SK-N-SH (cell line): ENCODE results near the gene COL26A1. TPM values are rescaled to one million over a fixed set of nuclear protein-coding genes. Genes with fewer than 3 reads are reported as not detected.
"Not testable (repeated sequence)": the region's sequence is repeated elsewhere in the genome, so short reads cannot be mapped to it uniquely, and the experiment has no call there.

Experiments used
- CTCF ChIA-PET: fragments of 300-600, 350-600 bp; formaldehyde crosslinking; extraction: SDS; loops from one replicate; lab custom pipeline; 2021; lab: Yijun Ruan, JAX
- POLR2A ChIA-PET: fragments of 350-600 bp; sonication (Branson Sonifier 250); formaldehyde crosslinking; extraction: SDS; loops from one replicate; lab custom pipeline; 2020; ENCODE audit warnings: antibody characterized with exemption, inconsistent platforms; lab: Yijun Ruan, JAX
- DNase-seq: peaks from one replicate; pipeline ENCODE4 v3.0.0; 2012
- H2AFZ ChIP-seq: fragments of 200-600 bp; sonication (generic); 2 replicates; pipeline ENCODE4 v1.8.1; 2016; ENCODE audit warnings: antibody characterized with exemption, mild to moderate bottlenecking, low read depth
- H3F3A ChIP-seq: fragments of 200-600 bp; sonication (generic); replicated peaks from 2 replicates; pipeline ENCODE3; 2016; ENCODE audit warnings: antibody characterized with exemption, mild to moderate bottlenecking; ENCODE audit not compliant: insufficient read depth
- H3K27ac ChIP-seq, 2 experiments: fragments of 200-500 bp in 1 of 2; fragments of 200-600 bp in 1 of 2; sonication (Bioruptor generic) in 1 of 2; sonication (generic), shearing (Covaris generic) in 1 of 2; 2 replicates each; pipeline versions ENCODE4 v1.5.1 to v1.6.1; 2014 to 2016; ENCODE audit warnings: low read depth in 2 of 2, inconsistent platforms in 1 of 2, low read length in 1 of 2, mild to moderate bottlenecking in 1 of 2, mixed read lengths in 1 of 2
- H3K27me3 ChIP-seq: fragments of 200-600 bp; sonication (generic), shearing (Covaris generic); 2 replicates; pipeline ENCODE4 v1.6.1; 2016; ENCODE audit warnings: mixed run types; ENCODE audit not compliant: insufficient read depth
- H3K36me3 ChIP-seq, 2 experiments: fragments of 200-500 bp in 1 of 2; fragments of 200-600 bp in 1 of 2; sonication (Bioruptor generic) in 1 of 2; sonication (generic) in 1 of 2; replicated peaks in 1 of 2; 2 replicates each; pipeline versions ENCODE3 to v1.5.1; 2014 to 2016; ENCODE audit warnings: low read length in 1 of 2, mild to moderate bottlenecking in 1 of 2; ENCODE audit not compliant: insufficient read depth in 2 of 2, control insufficient read depth in 1 of 2
- H3K4me1 ChIP-seq, 2 experiments: fragments of 200-500 bp in 1 of 2; fragments of 200-600 bp in 1 of 2; sonication (Bioruptor generic) in 1 of 2; sonication (generic), shearing (Covaris generic) in 1 of 2; 2 replicates each; pipeline versions ENCODE4 v1.5.1 to v1.6.1; 2014 to 2016; ENCODE audit warnings: low read depth in 1 of 2, low read length in 1 of 2, mixed run types in 1 of 2; ENCODE audit not compliant: insufficient read depth in 2 of 2, control insufficient read depth in 1 of 2
- H3K4me2 ChIP-seq: fragments of 200-600 bp; sonication (generic), shearing (Covaris generic); 2 replicates; pipeline ENCODE4 v1.6.1; 2017; ENCODE audit warnings: mixed run types
- H3K4me3 ChIP-seq, 2 experiments: fragments of 200-500 bp in 1 of 2; fragments of 200-600 bp in 1 of 2; sonication (Bioruptor generic) in 1 of 2; sonication (generic), shearing (Covaris generic) in 1 of 2; 2 replicates each; pipeline versions ENCODE4 v1.5.1 to v1.8.1; 2014 to 2016; ENCODE audit warnings: low read depth in 2 of 2, inconsistent platforms in 1 of 2, low read length in 1 of 2, mild to moderate bottlenecking in 1 of 2, mixed read lengths in 1 of 2, moderate library complexity in 1 of 2
- H3K79me2 ChIP-seq: fragments of 200-600 bp; sonication (generic); 2 replicates; pipeline ENCODE4 v1.8.1; 2017; ENCODE audit warnings: mild to moderate bottlenecking; ENCODE audit not compliant: insufficient read depth
- H3K9ac ChIP-seq: fragments of 200-600 bp; sonication (generic); 2 replicates; pipeline ENCODE4 v1.6.1; 2017; ENCODE audit warnings: mixed run types
- H3K9me2 ChIP-seq: fragments of 200-600 bp; sonication (generic); 2 replicates; pipeline ENCODE4 v1.6.1; 2017; ENCODE audit warnings: mixed run types
- H3K9me3 ChIP-seq: fragments of 200-600 bp; sonication (generic); 2 replicates; pipeline ENCODE4 v1.6.1; 2017; ENCODE audit warnings: mixed run types, mild to moderate bottlenecking, moderate library complexity
- H4K20me1 ChIP-seq: fragments of 200-600 bp; sonication (generic); 2 replicates; pipeline ENCODE4 v1.6.1; 2017; ENCODE audit warnings: mild to moderate bottlenecking, mixed run types; ENCODE audit not compliant: insufficient read depth
- EP300 ChIP-seq, 2 experiments: IDR thresholded peaks; 2 replicates each; pipeline versions ENCODE4 v1.4.0 to v1.6.1; 2012; ENCODE audit warnings: borderline replicate concordance in 1 of 2, low read depth in 1 of 2, low read length in 1 of 2
- IRF3 ChIP-seq: fragments of 150-350 bp; IDR thresholded peaks from 2 replicates; pipeline ENCODE4 v1.6.1; 2016; ENCODE audit warnings: mild to moderate bottlenecking, low read depth, low read length
- MEF2A ChIP-seq: IDR thresholded peaks from 2 replicates; pipeline ENCODE4 v1.4.0; 2012; ENCODE audit warnings: low read depth, borderline replicate concordance
- RCOR1 ChIP-seq: fragments of 150-350 bp; IDR thresholded peaks from 2 replicates; pipeline ENCODE4 v1.6.1; 2017; ENCODE audit warnings: antibody characterized with exemption, low read length
- WGBS: methylation state at CpG from one replicate; pipeline ENCODE4 v1.1.6; 2017; ENCODE audit warnings: low lambda C conversion rate; 5-methylcytosine and 5-hydroxymethylcytosine counted together
- polyA plus RNA-seq, 3 experiments: library from polyadenylated mRNA; depleted of rRNA; stranded (reverse); fragments of >200 nt; gene quantifications; 2 replicates each; pipeline ENCODE4 v1.2.3, GENCODE V29; 2012

COL26A1 gene
- polyA plus RNA-seq, 1 of the 3 experiments (the other 2 are of a cell fraction): 0.05 TPM

- H3K4me1 ChIP-seq: peaks cover 3 to 28% of the 10 kb centered on the region in 2 experiments; a peak in 1 of 4 replicates
- H3K4me3 ChIP-seq: no peak overlapping the region
- no peaks in the 10 kb centered on the region for H3K36me3 ChIP-seq
- no peaks in the 10 kb centered on the region for H3K79me2 ChIP-seq
- ChIA-PET CTCF (interaction anchor here (0.7 to 3.1 kb wide), 7 partner anchors 10 to 198 kb away, joined by 3 to 14 read pairs (median 5); no protein-coding TSS in a partner anchor), POLR2A (no interaction called here)
- H3K27me3 ChIP-seq: no peaks in the 10 kb centered on the region
- TF ChIP-seq MEF2A (no peak), RCOR1 (peak; percentile 95), IRF3 (no peak), EP300 (IDR thresholded peaks at IDR 0.05; ENCODE audit: borderline replicate concordance in 1 of 2, low read depth in 1 of 2, low read length in 1 of 2) (peak in 1 of 2 experiments; percentile 24; a peak in 1 of 4 replicates)
- DNase-seq: no peak
- H3K9me3 ChIP-seq: no peaks in the 10 kb centered on the region
- H3K9ac ChIP-seq: no peak overlapping the region
- H3K27ac ChIP-seq: no peak overlapping the region
- 20% methylated on average over 10 of the region's 10 CpGs for WGBS
- no peak overlapping the region for H2AFZ ChIP-seq
- no peaks in the 10 kb centered on the region for H4K20me1 ChIP-seq
- no peaks in the 10 kb centered on the region for H3F3A ChIP-seq
- H3K4me2 ChIP-seq: no peak overlapping the region
- H3K9me2 ChIP-seq: no peaks in the 10 kb centered on the region
Observed at GRCh38 chr7:101488826-101489572, 126.3 kb downstream of the COL26A1 start.

- not testable (repeated sequence) for H2AFZ ChIP-seq, H3K27me3 ChIP-seq, H3K79me2 ChIP-seq, H3K9me2 ChIP-seq, H3K9me3 ChIP-seq, H3K9ac ChIP-seq, H3K4me2 ChIP-seq, H3K27ac ChIP-seq, DNase-seq, H4K20me1 ChIP-seq, H3K36me3 ChIP-seq, H3K4me3 ChIP-seq, H3F3A ChIP-seq
- H3K4me1 ChIP-seq: peaks cover 3 to 26% of the 10 kb centered on the region in 2 experiments; a peak in 1 of 4 replicates
- ChIA-PET CTCF (interaction anchor here (0.6 to 2.4 kb wide), 5 partner anchors 12 to 79 kb away, joined by 3 to 6 read pairs (median 4); no protein-coding TSS in a partner anchor), POLR2A (interaction anchor here (0.6 kb wide), 1 partner anchor 54 kb away, joined by 4 read pairs; no protein-coding TSS in a partner anchor)
- WGBS: 63% methylated on average over 9 of the region's 9 CpGs
Observed at GRCh38 chr7:101490439-101490838, 127.8 kb downstream of the COL26A1 start.

GRCh38 chr7:101491442-101491841 is 128.8 kb downstream of the COL26A1 start:
- not testable (repeated sequence) for H3K27ac ChIP-seq, H3K36me3 ChIP-seq, H3K4me2 ChIP-seq, H3K9ac ChIP-seq, H3K4me3 ChIP-seq, H3K79me2 ChIP-seq, H4K20me1 ChIP-seq, H3K9me2 ChIP-seq, H3K9me3 ChIP-seq, H3K27me3 ChIP-seq, H2AFZ ChIP-seq, H3F3A ChIP-seq, DNase-seq
- peaks cover 3 to 18% of the 10 kb centered on the region in 2 experiments; a peak in 1 of 4 replicates for H3K4me1 ChIP-seq
- WGBS: 79% methylated on average over 4 of the region's 4 CpGs
- ChIA-PET CTCF (interaction anchor here (0.6 kb wide), 1 partner anchor 80 kb away, joined by 3 read pairs; no protein-coding TSS in a partner anchor), POLR2A (interaction anchor here (0.6 kb wide), 1 partner anchor 209 kb away, joined by 3 read pairs; no protein-coding TSS in a partner anchor)
